ENCODE results near the gene NINJ2. TPM values are rescaled to one million over a fixed set of nuclear protein-coding genes. Genes with fewer than 3 reads are reported as not detected.

Gene NINJ2
- total RNA-seq, 6 experiments from 2014 or later, result 6.4 to 17.7 (median 12.5) TPM

- H3K9me3 ChIP-seq, result no peaks in the 10 kb centered on the region
- intact Hi-C loops (cut with DNase I), result loop anchor here (10.0 kb wide), 1 partner anchor 61 kb away; no protein-coding TSS in a partner anchor
- 41% methylated on average over 6 of the region's 13 CpGs for WGBS (ENCODE audit: insufficient coverage, low coverage, low lambda C conversion rate, missing lambda C conversion rate)
- DNase-seq (peak; percentile 82 to 94 (median 91)), ATAC-seq (peak; percentile 77 to 84 (median 82))
- no peak overlapping the region for H3K4me3 ChIP-seq
- peak; percentile 49 for TF ChIP-seq POLR2A (IDR thresholded peaks at IDR 0.05)
- no peak for TF ChIP-seq CTCF (IDR thresholded peaks at IDR 0.05)
- peak overlapping the region; percentile 23 to 72 (median 38) for H3K27ac ChIP-seq
- no peaks in the 10 kb centered on the region for H3K36me3 ChIP-seq
- no peaks in the 10 kb centered on the region for H3K27me3 ChIP-seq
- peaks cover 0 to 52% (median 26%) of the 10 kb centered on the region in 4 donors for H3K4me1 ChIP-seq
These were observed 79.9 kb downstream of the NINJ2 start for GRCh38 chr12:583251-583869.

GRCh38 chr12:581746-582145 lies 81.5 kb downstream of the NINJ2 start:
- ATAC-seq (no peak), DNase-seq (no peak)
- peaks cover 0 to 62% (median 28%) of the 10 kb centered on the region in 4 donors for H3K4me1 ChIP-seq
- no peaks in the 10 kb centered on the region for H3K27me3 ChIP-seq
- TF ChIP-seq POLR2A (IDR thresholded peaks at IDR 0.05) (no peak), CTCF (IDR thresholded peaks at IDR 0.05) (no peak)
- no peak overlapping the region for H3K4me3 ChIP-seq
- intact Hi-C loops (cut with DNase I), result loop anchor here (10.0 kb wide), 1 partner anchor 63 kb away; no protein-coding TSS in a partner anchor
- H3K27ac ChIP-seq, result no peak overlapping the region
- H3K9me3 ChIP-seq, result no peaks in the 10 kb centered on the region
- no peaks in the 10 kb centered on the region for H3K36me3 ChIP-seq
- WGBS (ENCODE audit: insufficient coverage, low coverage, low lambda C conversion rate, missing lambda C conversion rate), result 33% methylated on average over 2 of the region's 9 CpGs

GRCh38 chr12:581321-581720 lies 81.9 kb downstream of the NINJ2 start:
- H3K4me3 ChIP-seq, result no peak overlapping the region
- H3K36me3 ChIP-seq, result no peaks in the 10 kb centered on the region
- no peaks in the 10 kb centered on the region for H3K27me3 ChIP-seq
- H3K27ac ChIP-seq, result no peak overlapping the region
- intact Hi-C loops (cut with DNase I), result loop anchor here (10.0 kb wide), 1 partner anchor 63 kb away; no protein-coding TSS in a partner anchor
- no CpG with 5 or more reads among the region's 5 CpGs for WGBS (ENCODE audit: insufficient coverage, low coverage, low lambda C conversion rate, missing lambda C conversion rate)
- no peak for ATAC-seq
- DNase-seq, result no peak
- peaks cover 0 to 62% (median 26%) of the 10 kb centered on the region in 4 donors for H3K4me1 ChIP-seq
- TF ChIP-seq CTCF (IDR thresholded peaks at IDR 0.05) (no peak), POLR2A (IDR thresholded peaks at IDR 0.05) (no peak)
- H3K9me3 ChIP-seq, result no peaks in the 10 kb centered on the region

GRCh38 chr12:580813-581212 lies 82.4 kb downstream of the NINJ2 start:
- no peak for ATAC-seq
- TF ChIP-seq POLR2A (IDR thresholded peaks at IDR 0.05) (no peak), CTCF (IDR thresholded peaks at IDR 0.05) (no peak)
- DNase-seq, result no peak
- Histone ChIP-seq H3K27ac (no peak overlapping the region), H3K4me1 (peaks cover 0 to 62% (median 26%) of the 10 kb centered on the region in 4 donors), H3K9me3 (no peaks in the 10 kb centered on the region), H3K36me3 (no peaks in the 10 kb centered on the region), H3K4me3 (no peak overlapping the region), H3K27me3 (no peaks in the 10 kb centered on the region)
- 100% methylated on average over 1 of the region's 4 CpGs for WGBS (ENCODE audit: insufficient coverage, low coverage, low lambda C conversion rate, missing lambda C conversion rate)
- intact Hi-C loops (cut with DNase I), result loop anchor here (10.0 kb wide), 1 partner anchor 64 kb away; no protein-coding TSS in a partner anchor

Measured in right lobe of liver (tissue), 6 donors.